IMR-90 (cell line): ENCODE results near the gene FAH.

Experiments
- FOS ChIP-seq: fragments of 150-350 bp; IDR thresholded peaks from 2 replicates; pipeline ENCODE4 v1.6.1; 2016; ENCODE audit warnings: low read depth, low read length
- TF ChIP-seq, protein P1 (sequence below): conservative IDR thresholded peaks from 2 replicates; pipeline ENCODE4 v1.5.1; 2012; ENCODE audit warnings: mild to moderate bottlenecking, low read depth, low read length, improper control_type of control experiment

DNA sequence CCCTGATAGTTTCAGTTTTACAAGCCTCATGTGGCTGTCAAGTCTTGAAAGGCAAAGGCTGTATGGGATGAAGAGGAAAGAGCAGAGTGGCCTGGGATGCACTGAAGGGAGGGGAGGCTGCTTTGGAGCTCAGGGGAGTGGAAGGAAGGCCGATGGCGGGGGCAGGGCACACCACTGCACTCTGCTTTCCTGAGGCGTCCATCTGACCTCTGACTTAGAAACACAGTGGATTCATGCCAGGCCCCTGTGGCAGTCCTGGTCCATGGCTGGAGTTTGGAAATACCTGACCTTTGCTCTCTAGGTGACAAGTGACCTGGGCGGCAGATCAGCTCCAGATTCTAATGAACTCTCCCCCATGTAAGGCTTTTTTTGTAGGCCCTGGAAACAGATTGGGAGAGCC lies 19.0 kb downstream of the FAH start:
- no peak for TF ChIP-seq FOS
- TF ChIP-seq, protein P1, sequence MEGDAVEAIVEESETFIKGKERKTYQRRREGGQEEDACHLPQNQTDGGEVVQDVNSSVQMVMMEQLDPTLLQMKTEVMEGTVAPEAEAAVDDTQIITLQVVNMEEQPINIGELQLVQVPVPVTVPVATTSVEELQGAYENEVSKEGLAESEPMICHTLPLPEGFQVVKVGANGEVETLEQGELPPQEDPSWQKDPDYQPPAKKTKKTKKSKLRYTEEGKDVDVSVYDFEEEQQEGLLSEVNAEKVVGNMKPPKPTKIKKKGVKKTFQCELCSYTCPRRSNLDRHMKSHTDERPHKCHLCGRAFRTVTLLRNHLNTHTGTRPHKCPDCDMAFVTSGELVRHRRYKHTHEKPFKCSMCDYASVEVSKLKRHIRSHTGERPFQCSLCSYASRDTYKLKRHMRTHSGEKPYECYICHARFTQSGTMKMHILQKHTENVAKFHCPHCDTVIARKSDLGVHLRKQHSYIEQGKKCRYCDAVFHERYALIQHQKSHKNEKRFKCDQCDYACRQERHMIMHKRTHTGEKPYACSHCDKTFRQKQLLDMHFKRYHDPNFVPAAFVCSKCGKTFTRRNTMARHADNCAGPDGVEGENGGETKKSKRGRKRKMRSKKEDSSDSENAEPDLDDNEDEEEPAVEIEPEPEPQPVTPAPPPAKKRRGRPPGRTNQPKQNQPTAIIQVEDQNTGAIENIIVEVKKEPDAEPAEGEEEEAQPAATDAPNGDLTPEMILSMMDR, result no peak
